HepG2 (cell line): Measurements from ENCODE around the gene HS3ST4. TPM values are rescaled to one million over a fixed set of nuclear protein-coding genes. Genes with fewer than 3 reads are reported as not detected.

Source experiments
- AHDC1 ChIP-seq: sonication (generic); formaldehyde crosslinking; IDR thresholded peaks from 2 replicates; pipeline ENCODE4 v1.5.1; 2020; ENCODE audit warnings: mild to moderate bottlenecking, missing genetic modification reagents, borderline replicate concordance
- CCAR2 ChIP-seq: fragments of 200-400 bp; formaldehyde crosslinking; optimal IDR thresholded peaks from 2 replicates; pipeline ENCODE3; 2018; ENCODE audit warnings: low read depth, mild to moderate bottlenecking, low read length, moderate library complexity
- HMGA1 ChIP-seq: sonication (generic); formaldehyde crosslinking; conservative IDR thresholded peaks from 2 replicates; pipeline ENCODE4 v1.4.0; 2020; ENCODE audit warnings: missing genetic modification reagents
- SP1 ChIP-seq, 2 experiments: fragments of 450-650 bp in 1 of 2; sonication (generic) in 1 of 2; formaldehyde crosslinking in 1 of 2; IDR thresholded peaks; 2 replicates each; pipeline versions ENCODE4 v1.4.0 to v1.6.1; 2016 to 2020; ENCODE audit warnings: missing genetic modification reagents in 1 of 2
- XBP1 ChIP-seq: sonication (generic); formaldehyde crosslinking; IDR thresholded peaks from 2 replicates; pipeline ENCODE4 v1.5.0; 2020; ENCODE audit warnings: missing genetic modification reagents
- ZNF205 ChIP-seq: IDR thresholded peaks from 2 replicates; pipeline ENCODE4 v1.6.1; 2018; ENCODE audit warnings: missing biosample characterization, missing genetic modification reagents
- ZNF639 ChIP-seq: conservative IDR thresholded peaks from 2 replicates; pipeline ENCODE4 v1.6.1; 2018; ENCODE audit warnings: missing genetic modification reagents
- ZNF687 ChIP-seq: sonication (generic); formaldehyde crosslinking; IDR thresholded peaks from 2 replicates; pipeline ENCODE4 v1.5.1; 2020; ENCODE audit warnings: mild to moderate bottlenecking, missing genetic modification reagents, moderate library complexity
- ZSCAN22 ChIP-seq: sonication (generic); formaldehyde crosslinking; IDR thresholded peaks from 2 replicates; pipeline ENCODE4 v1.4.0; 2020; ENCODE audit warnings: mild to moderate bottlenecking, missing genetic modification reagents
- polyA plus RNA-seq, 8 experiments: library from polyadenylated mRNA; depleted of rRNA in 3 of 8; stranded (reverse) in 7 of 8; unstranded in 1 of 8; fragments of >200 nt; fragmentation: Illumina TruSeq in 4 of 8; extraction: Trizol in 4 of 8; gene quantifications; 2 replicates each; pipeline versions ENCODE4 v1.2.1 to v1.2.3, GENCODE V29; 2011 to 2016; ENCODE audit warnings: low read depth in 4 of 8, missing spikeins in 1 of 8, mixed read lengths in 1 of 8; ENCODE audit not compliant: insufficient read depth in 1 of 8
- total RNA-seq, 5 experiments: library from RNA; depleted of rRNA; stranded (reverse); fragments of >200 nt; fragmentation: Illumina TruSeq; extraction: Trizol; gene quantifications; 2 replicates each; pipeline ENCODE4 v1.2.3, GENCODE V29; 2016; ENCODE audit warnings: low read depth in 1 of 5

Gene HS3ST4
- total and polyA plus RNA-seq, 2 of the 13 experiments (the other 11 are each of a cell fraction or from before 2014, with no cell fraction given) = not detected

GRCh38 chr16:25925421-25925820 is 233.7 kb downstream of the HS3ST4 start (continued):
- TF ChIP-seq AHDC1 = no peak
- TF ChIP-seq HMGA1 (CRISPR knock-in tag) = no peak
- no peak for TF ChIP-seq XBP1 (CRISPR knock-in tag)
- no peak for TF ChIP-seq CCAR2
- no peak for TF ChIP-seq ZNF205
- no peak for TF ChIP-seq SP1 (IDR thresholded peaks at IDR 0.05)
- TF ChIP-seq SP1 (CRISPR knock-in tag; IDR thresholded peaks at IDR 0.05) = no peak
- TF ChIP-seq ZNF687 (CRISPR knock-in tag) = no peak
- TF ChIP-seq ZNF639 (CRISPR knock-in tag) = no peak
- TF ChIP-seq ZSCAN22 = no peak
